HG03103 (cell line): ENCODE data around the gene DCP1B.

Source experiments
- ATAC-seq: cut with Tn5 transposase; IDR thresholded peaks from one replicate; pipeline ENCODE4 v1.9.1; 2021; ENCODE audit warnings: low read depth; ENCODE audit not compliant: unreplicated experiment

The DCP1B gene

DNA sequence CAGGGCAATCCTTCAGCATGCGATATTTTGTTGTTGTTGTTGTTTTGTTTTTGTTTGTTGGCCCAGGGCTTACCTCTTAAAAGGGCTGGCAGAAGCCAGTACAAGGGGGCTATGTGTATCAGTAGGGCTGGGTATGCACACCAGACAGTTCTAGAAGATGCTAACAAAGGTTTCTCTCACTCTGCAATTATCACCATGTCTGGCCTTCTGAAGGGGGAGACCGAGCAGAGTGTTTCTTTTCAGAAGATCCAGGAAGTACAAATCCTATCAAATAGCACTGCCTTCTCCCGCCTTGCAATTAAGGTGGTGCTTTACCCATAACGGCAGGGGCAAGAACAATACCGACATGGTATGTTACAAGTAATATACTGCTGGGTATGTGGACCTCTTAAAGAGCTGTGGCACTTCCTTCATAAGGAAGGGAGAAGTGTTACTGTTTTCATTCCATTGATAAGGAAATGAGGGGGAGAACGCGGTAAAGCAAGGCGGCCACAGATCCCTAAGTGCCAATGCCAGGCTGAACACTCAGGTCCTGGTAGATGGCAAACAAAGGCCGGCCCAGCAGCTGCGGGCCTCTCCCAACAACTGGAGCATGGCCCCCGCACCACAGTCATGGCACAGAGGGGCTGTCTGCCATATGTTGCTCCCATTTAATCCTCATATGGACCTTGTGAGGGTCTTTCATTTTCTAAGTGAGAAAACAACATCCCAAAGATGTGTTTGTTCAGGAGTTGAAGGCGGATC, 66.6 kb downstream of the DCP1B start:
- ATAC-seq, result no peak

DNA sequence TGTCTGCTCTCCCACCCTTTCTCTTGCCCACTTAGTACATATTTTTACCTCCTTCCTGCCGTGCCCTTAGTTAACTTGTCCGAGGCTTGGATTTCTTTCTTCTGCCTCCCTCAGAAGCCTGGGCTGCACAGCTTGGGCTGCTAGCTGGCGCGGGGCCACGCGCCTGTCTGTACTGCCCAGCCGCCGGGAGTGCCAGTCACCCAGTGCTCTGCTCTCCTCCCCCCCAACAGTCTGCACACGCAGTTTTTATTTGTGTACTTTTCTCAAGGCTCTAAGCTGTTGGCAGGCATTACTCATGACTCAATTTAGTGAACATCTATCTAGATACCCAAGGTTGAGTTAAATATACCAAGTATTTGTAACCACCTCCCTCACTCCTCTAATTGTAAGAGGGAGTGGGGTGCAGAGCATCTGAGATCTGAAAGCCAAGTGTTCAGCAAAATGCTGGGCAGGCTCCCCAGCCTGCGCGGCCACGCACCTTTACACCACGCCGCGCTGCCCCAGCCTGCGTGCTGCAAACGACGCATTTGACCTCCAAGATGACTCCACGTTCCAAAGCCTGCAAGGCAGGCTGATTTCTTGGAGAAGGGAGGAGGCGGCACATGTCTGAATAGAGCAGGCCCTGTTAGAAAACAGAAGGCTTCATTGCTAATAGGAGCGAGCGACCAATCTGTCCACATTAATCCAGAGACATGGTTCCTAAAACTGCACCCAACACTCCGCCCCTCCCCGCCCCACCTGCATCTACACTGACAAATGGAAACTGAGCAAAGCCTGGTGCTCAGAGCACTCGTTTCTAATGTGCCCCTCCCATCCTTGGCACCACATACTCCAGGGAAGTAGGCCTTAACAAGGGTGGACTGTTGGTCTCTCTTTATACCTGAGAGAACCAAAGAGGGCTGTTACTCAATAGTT, 67.6 kb downstream of the DCP1B start:
- ATAC-seq, result no peak

DNA sequence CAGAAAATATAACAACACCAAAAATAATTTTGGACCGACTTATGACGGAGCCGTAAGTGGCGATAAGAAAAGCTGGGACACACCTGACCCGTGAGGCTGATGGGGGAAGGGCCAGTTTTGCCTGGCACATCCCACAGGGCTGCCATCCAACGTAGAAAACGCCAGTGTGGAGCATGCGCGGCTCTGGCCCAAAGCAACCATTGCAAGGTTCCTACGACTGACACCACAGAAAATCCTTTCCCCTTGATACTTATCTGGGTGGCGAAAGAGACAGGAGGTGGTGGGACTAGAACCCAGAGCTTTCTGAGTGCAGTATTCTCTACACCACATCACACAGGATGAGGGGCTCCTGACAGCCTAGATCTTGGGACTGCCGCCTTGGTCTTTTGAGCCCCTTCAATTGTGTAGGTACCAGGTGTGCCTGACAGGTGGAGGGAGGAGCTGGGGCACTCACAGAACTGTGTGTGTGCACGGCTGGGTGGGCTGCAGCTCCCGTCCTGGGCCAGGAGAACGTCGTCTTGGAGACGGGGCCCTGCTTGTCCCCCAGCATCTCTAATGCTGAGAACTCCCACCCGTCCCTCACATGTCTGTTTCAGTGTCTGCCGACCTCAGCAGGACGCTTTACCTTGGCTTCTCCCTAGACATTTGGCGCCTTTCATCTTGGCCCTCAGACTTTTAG, 68.4 kb downstream of the DCP1B start:
- ATAC-seq, result no peak

DNA sequence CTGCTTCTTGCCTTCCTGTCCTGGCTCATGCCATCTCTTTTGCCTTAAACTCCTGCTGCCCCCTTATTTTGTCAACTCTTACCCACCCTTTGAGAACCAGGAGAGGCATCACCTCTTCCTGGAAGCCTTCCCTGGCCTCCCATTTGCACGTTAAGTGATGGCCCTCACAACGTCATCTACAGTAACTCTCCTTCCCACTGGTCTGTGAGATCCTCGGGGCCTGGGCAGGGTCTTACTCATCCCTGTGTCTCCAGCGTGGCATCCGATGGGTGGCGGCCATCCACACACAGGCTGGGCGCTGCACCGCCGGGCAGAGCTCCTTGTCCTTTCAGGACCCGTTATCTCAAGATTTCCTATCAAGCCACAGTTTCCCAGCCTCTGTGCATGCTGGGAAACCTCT, 69.0 kb downstream of the DCP1B start:
- no peak for ATAC-seq

DNA sequence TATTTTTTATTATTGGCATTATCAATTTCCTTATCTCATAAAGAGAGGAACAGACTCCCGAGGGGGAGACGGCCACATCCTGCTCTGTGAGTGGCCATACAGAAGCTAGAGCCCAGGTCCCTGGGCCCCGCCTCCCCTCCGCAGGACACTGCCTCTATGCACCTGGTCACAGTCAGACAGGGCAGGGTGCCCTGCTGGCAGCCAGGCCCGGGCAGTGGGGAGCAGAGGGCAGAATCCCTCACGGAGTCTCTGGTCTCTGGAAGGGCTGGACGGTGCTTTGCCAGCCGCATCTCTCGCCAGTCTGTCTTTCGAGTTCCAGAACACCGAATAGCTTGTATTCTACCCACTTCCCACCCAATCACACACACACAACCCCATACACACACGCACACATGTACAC, 69.4 kb downstream of the DCP1B start:
- no peak for ATAC-seq

DNA sequence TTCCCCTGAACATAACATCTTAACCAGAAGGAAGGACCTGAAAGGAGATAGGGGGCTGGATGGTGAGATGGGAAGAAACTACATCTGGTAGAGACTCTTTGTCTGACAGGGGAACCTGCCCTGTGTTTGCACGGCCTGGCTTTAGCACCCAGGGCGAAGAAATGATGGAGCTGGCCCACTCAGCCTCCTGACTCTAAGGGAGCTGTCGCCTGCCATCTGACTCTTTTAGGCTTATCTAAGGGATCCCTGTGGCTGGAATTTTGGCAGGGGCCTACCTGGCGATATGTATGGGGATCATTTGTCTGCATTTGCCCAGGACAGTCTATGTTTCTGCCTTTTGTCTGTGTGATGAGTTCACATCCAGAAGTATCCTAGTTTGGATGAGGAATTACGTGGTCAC, 70.2 kb downstream of the DCP1B start:
- ATAC-seq, result no peak

DNA sequence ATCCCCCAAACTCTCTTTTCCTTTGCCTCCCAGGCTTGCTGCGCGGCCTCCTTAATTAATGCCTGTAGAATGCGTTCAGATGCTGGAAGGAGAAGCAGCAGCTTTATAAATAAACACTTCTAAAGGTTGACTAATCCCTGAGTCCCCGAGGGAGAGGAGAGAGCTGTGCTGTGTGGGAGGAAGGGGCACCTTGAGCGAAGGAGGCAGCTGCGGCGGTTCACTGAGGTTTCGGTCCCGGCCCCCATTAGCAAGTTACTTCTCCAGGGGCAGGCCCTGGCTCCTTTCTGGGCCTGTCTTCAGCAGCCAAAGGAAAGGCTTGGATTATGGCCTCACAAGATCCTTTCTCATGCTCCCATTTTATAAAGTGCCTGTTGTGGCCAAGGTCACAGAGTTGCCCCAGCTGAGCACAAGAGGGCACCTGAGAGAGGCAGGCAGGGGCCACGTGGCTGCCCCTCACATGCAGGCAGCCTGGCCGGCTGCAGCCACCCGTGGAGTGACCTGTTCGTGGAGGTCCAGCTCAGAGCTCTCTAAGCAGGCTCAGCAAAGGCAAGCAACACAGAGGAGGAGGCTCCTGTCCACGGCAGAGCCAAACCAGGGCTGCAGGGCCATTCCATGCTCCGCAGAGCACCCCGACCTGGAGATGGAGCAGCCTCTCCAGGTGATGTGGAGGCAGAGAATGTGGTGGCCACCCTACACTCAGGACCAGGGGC, 70.8 kb downstream of the DCP1B start:
- ATAC-seq, result no peak

DNA sequence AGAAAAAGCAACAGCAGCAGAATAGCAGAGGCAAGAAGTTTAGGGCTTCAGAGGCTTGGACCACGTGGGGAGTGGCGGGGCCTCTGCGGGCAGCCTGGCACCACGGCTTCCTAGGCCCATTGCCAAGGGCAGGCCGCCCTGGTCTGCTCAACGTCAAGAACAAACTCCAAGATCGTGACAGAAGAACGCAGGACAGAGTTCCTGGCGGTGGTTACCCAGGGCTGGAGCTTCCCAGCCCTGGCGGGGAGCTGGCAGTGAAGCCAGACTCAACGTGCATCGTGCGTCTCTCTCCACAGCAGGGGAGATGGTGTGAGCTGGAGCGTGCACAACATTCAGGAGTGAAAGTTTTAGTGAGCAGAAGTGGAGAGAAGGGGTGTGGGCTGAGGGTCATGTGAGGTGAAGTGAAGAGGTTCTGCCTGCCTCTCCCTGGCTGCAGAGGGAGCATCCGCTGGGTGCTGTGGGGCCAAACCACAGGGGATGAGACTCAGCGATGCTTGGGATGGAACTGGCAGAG, 71.9 kb downstream of the DCP1B start:
- ATAC-seq, result peak; percentile 61

DNA sequence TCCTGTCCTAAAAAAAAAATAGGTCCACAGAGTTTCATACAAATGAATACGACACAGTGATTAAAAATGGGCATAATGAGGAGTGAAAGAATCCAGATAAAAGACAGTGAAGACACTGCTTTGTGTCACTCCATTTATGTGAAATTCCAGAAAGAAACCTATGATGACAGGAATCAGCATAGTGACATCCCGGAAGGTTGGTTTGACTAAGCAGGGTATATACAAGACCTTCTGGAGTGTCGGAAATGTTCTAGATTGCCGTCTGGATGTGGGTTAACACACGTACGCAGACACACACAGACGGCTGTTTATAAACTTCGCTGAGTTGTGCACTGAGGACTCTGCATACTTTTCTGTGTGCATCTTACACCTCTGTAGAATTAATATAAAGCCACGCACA, 72.6 kb downstream of the DCP1B start:
- no peak for ATAC-seq

DNA sequence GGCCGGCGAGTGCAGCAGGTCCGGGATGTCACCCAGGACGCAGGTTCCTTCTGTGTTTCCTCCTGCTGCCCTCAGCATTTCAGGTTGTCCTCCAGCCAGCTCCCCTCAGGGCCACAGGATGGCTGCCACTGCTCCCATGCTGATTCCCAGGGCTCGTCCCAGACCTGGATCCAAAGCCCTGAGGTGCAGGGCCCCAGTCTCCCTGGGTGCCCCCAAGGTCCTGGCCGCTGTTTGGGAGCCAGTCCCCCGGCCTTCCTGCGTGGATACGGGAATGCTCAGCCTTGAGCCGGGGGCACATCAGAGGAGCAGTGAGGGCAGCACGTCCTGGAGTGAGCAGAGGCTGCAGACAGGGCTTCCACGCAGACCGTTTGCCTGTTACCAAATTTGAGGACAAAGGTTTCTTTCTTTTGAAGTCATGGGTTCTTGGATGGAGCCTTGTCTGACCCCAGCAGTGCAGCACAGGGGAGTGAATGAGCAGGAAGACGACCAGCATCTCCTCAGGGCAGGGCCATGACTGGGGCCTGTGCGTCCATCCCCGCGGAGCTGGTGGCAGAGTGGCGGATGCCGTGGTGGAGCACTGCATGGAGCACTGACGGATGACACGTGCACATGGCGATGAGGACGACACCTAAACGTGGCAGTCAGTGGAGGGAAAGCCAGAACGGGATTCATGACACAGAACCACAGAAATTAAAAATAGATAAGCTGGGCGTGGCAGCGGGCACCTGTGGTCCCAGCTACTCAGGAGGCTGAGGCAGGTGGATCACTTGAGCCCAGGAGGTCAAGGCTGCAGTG, 73.3 kb downstream of the DCP1B start:
- ATAC-seq, result no peak

DNA sequence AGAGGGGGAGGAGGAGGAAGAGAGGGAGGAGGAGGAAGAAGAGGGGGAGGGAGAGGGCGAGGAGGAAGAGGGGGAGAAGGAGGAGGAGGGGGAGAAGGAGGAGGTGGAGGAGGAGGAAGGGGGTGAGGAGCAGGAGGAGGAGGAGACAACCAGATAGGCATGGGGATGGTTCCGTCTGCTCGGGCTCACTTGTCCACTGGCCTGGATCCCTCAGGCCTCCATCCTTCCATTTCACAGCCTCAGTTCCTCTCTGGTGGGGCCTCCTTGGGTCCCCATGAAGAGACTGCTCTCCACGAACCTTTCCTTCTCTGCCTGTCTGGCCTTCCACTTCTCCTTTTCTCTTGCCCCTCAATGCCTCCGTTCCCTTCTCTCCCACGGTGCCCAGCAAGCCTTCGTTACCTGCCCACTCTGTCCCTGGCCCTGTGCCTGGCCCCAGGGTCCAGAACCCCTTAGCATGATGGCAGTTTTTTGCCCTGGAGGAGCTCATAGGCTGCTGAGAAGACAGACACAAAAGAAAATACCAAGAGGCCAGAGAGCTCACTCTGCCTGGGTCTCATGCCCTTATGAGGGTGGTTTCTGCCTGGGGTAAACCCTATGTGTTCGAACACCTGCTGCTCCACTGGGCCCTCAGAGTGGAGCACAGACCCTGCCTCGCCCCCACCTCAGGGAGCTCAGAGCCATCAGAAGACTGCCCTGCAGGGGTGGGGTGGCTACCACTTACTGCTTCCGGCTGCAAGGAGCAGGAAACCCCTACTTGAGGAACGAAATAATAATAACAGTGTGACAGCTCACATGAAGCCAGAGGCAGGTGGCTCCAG, 74.1 kb downstream of the DCP1B start:
- no peak for ATAC-seq

DNA sequence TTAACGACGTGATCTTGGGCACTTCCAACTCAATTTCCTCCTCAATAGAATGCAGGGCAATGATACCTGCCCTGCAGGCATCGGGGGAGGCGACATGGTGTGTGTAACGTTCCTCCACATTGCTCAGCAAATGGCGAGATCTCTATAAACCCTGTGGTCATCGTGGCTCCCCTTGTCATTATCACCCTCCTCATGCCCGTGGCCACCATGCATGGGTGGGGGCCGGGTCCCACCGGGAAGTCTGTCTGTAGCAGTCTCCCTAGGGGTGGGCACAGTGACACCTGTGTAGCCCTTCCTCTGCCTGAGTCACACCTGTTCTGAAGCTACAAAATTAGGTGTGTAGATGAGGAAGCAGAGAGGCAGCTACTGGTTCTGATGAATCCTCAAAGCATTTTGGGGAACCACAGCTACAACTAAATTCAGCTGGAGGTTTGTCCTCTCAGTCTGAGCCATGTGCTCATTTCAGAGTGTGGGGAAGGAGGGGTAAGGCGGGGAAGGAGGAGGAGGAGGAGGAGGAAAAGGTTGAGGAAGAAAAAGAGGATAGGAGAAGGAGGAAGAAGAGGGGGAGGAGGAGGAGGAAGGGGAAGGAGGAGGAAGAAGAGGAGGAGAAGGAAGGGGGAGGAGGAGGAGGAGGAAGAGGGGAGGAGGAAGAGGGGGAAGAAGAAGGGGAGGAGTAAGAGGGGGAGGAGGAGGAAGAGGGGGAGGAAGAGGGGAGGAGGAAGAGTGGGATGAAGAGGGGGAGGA, 74.8 kb downstream of the DCP1B start:
- ATAC-seq, result no peak

DNA sequence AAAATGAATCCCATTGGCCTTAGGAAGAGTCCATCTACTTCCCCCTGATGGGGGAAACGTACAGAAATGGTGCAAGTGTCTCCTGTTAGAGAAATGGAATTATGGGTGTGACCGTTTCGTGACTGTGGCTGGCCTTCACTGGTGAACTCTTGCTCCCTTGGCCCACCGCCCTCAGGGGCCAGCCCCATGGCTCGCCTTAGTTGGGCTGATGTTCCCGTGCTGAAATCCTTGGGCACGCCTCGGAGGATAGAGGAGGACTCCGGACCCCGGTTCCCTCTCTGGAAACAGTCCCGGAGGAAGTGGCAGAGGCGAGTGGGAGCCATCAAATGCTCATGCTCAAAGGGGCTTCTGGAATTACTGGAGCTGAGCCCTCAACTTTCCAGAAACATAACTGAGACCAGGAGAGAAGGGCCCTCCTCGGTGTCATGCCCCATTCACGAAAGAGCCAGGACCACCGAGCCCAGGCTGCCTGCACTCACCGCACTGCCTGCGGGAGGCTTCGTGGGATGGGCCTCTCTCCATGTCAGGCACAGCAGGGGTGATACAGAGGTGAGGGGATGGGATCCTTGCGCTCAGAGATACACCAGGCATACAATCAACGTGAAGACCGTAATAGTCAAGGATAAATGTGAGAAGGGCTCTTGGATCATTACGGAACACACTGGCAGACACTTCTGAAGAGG, 75.7 kb downstream of the DCP1B start:
- no peak for ATAC-seq

DNA sequence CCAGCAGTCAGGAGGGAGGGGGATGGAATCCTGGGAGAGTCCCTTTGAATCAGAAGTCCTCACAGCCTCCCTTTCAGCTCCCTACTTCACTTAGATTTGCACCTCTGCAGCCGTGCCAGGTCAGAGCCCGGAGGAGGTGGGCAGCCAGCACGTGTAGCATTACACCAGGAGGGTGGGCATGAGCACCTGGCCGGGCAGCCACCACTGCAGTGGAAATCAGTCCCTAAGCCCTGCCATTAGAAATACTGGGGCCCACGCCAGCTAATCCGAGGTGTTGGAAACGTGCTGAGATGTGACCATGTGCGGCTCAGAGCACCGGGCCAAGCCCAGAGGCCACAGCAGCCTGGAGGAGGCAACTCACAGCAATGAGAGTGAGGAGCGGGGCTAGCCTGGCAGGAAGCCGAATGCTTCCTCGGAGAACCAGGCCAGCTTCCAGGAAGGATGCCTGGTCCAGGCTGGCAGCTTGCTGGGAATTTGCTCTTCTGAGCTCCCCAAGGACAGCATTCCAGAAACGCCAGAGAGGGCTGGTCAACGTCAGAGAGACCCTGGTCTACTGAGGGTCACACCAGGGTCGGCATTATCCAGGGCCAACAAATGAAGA, 76.4 kb downstream of the DCP1B start:
- ATAC-seq, result no peak

DNA sequence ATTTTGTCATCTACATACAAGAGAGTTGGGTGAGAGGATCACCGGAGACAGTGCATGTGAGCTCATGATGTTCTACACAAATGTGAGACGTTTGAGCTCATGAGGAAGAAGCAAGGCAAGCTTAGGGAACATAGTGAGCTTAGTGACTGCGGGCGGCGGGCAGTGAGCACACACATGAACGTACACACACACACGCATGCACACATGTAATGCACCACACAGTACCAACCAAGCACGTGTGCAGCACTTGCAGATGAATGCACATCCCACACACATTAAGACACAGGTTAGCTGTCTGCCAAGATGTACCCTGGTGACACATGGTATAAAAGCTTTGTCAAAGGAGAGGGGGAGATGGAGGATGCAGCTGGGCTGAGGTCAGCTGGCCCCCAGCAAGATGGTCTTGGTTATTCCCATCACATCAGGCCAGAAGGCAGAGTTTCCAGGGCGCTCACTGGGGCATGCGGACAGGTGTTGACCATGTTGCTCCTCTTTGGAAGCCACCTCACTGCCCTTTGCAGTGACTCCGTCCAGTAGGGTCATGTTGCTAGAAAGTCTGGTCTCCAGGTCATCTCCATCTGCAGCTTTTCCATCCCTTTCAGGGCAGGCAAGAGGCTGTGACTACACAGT, 77.1 kb downstream of the DCP1B start:
- no peak for ATAC-seq

DNA sequence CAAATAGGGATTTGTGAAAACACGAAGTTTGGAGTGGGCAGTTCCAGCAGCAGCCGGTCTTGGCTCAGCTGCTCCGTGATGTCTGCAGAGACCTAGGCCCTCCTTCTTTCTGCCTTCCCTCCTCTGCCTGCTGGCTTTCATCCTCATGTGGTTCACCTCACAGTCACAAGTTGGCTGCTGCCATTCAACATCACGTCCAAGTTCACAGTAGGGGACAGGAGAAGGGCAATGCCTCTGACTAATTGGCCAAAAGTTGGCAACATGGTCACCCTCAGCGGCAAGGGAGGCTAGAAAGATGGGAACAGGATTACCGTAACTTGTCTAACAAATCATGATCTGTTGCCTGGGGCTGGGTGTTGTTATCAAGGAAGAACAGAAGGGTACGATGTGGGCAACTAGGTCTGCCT, 78.0 kb downstream of the DCP1B start:
- no peak for ATAC-seq

DNA sequence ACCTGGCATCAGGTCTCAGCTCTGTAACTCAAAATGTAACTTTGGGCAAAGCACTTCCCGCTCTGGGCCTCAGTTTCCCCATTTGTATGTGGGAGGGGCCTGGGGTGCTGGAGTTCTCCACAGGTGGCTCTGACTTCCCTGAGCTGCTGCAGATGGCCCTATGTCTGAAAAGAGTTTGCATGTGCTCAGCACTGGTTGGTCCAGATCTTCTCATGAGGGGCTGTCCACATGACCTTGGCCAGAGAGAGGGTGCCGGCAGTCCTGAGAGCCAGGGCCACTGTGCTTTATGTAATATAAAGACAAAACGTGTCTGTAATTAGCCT, 78.6 kb downstream of the DCP1B start:
- no peak for ATAC-seq
